Stomach (tissue), 9 donors: ENCODE results near the gene RDX. TPM values are rescaled to one million over a fixed set of nuclear protein-coding genes. Genes with fewer than 3 reads are reported as not detected.

Experiments
- DNase-seq, 2 donors: peaks; one replicate each; pipeline versions ENCODE4 v3.0.0 to v3.0.0-alpha.2; 2013 to 2019
- H3K27ac ChIP-seq, 5 donors: fragments of 200-600 bp in 4 of 5; sonication (generic) in 4 of 5; one replicate each; pipeline ENCODE4 v1.5.1; 2013 to 2019; ENCODE audit warnings: mild to moderate bottlenecking in 1 of 5, moderate library complexity in 1 of 5
- H3K27me3 ChIP-seq, 3 donors: fragments of 200-600 bp; sonication (generic); one replicate each; pipeline ENCODE4 v1.5.1; 2017 to 2019; ENCODE audit warnings: mixed run types in 1 of 3
- H3K36me3 ChIP-seq, 4 donors: fragments of 200-600 bp; sonication (generic); 1 replicate in 3 of 4; 2 replicates in 1 of 4; pipeline ENCODE4 v1.5.1; 2016 to 2019
- H3K4me1 ChIP-seq, 4 donors: fragments of 200-600 bp; sonication (generic); one replicate each; pipeline ENCODE4 v1.5.1; 2016 to 2019
- H3K4me3 ChIP-seq, 4 donors: fragments of 200-600 bp; sonication (generic) in 3 of 4; one replicate each; pipeline ENCODE4 v1.5.1; 2016 to 2019; ENCODE audit warnings: mild to moderate bottlenecking in 1 of 4
- H3K9me3 ChIP-seq, 4 donors: fragments of 200-600 bp; sonication (generic); one replicate each; pipeline ENCODE4 v1.5.1; 2016 to 2019
- CTCF ChIP-seq, 7 experiments: fragments of 450-650 bp in 4 of 7; fragments of 200-600 bp in 3 of 7; sonication (generic) in 3 of 7; IDR thresholded peaks; one replicate each; pipeline ENCODE4 v1.5.1; 2016 to 2019; ENCODE audit warnings: antibody characterized with exemption in 7 of 7, control low read depth in 2 of 7, mild to moderate bottlenecking in 1 of 7
- EP300 ChIP-seq: sonication (generic); formaldehyde crosslinking; IDR thresholded peaks from one replicate; pipeline ENCODE4 v1.6.1; 2017; ENCODE audit warnings: antibody characterized with exemption
- POLR2A ChIP-seq, 4 donors: fragments of 450-650 bp; IDR thresholded peaks; one replicate each; pipeline ENCODE4 v1.6.1; 2016; ENCODE audit warnings: antibody characterized with exemption in 4 of 4, control low read depth in 2 of 4, mild to moderate bottlenecking in 1 of 4, moderate library complexity in 1 of 4
- POLR2AphosphoS5 ChIP-seq, 3 donors: sonication (generic); formaldehyde crosslinking; IDR thresholded peaks; one replicate each; pipeline ENCODE4 v1.6.1; 2016; ENCODE audit warnings: antibody characterized with exemption in 3 of 3
- WGBS, 5 donors: extraction: QIAGEN DNeasy Blood & Tissue Kit in 3 of 5; methylation state at CpG; one replicate each; pipeline versions ENCODE4 v1.1.5 to v1.1.7; 2013 to 2018; 5-methylcytosine and 5-hydroxymethylcytosine counted together
- intact Hi-C: fragments of 100-400 bp; cut with DNase I; formaldehyde crosslinking; loops from one replicate; pipeline ENCODE4 v1.15.1; 2023; ENCODE audit warnings: low total_unique reads
- polyA plus RNA-seq, 3 donors: library from polyadenylated mRNA; stranded (reverse); fragments of 200-250 nt; gene quantifications; one replicate each; pipeline ENCODE4 v1.2.3, GENCODE V29; 2013
- total RNA-seq, 5 donors: library from RNA; depleted of rRNA; stranded (reverse); fragments of >200 nt; gene quantifications; one replicate each; pipeline versions ENCODE4 v1.1.0 to v1.2.3, GENCODE V29; 2014 to 2016
- donor health status: healthy with polysubstance abuse.
- donor health status: Bipolar disorder and iron deficiency.
- donor health status: healthy.

The RDX gene
- total and polyA plus RNA-seq, 8 donors = 18.1 to 426 (median 55.4) TPM

GRCh38 chr11:110177086-110177456 lies 119.3 kb downstream of the RDX start:
- H3K27ac ChIP-seq = no peak overlapping the region
- no peaks in the 10 kb centered on the region for H3K9me3 ChIP-seq
- WGBS, 5 donors = 65 to 88% (median 82%) methylated on average over 6 to 7 of the region's 7 CpGs
- H3K4me3 ChIP-seq = no peak overlapping the region
- peaks cover 0 to 13% (median 6%) of the 10 kb centered on the region in 4 donors for H3K4me1 ChIP-seq
- TF ChIP-seq POLR2A (IDR thresholded peaks at IDR 0.05) (no peak), CTCF (IDR thresholded peaks at IDR 0.05) (no peak), POLR2AphosphoS5 (IDR thresholded peaks at IDR 0.05) (no peak), EP300 (no peak)
- no peak for DNase-seq
- no peaks in the 10 kb centered on the region for H3K27me3 ChIP-seq
- intact Hi-C loops = no loop called here
- no peaks in the 10 kb centered on the region for H3K36me3 ChIP-seq

- 81 to 88% (median 85%) methylated on average over 10 to 12 of the region's 12 CpGs for WGBS, 5 donors
- DNase-seq = no peak
- Histone ChIP-seq H3K27me3 (no peaks in the 10 kb centered on the region), H3K4me3 (no peak overlapping the region), H3K27ac (no peak overlapping the region), H3K36me3 (no peaks in the 10 kb centered on the region), H3K9me3 (no peaks in the 10 kb centered on the region), H3K4me1 (peaks cover 0 to 13% (median 6%) of the 10 kb centered on the region in 4 donors)
- TF ChIP-seq POLR2AphosphoS5 (IDR thresholded peaks at IDR 0.05) = peak in 1 of 3 donors; percentile 38
- no peak for TF ChIP-seq POLR2A (IDR thresholded peaks at IDR 0.05)
- TF ChIP-seq EP300 = no peak
- TF ChIP-seq CTCF (IDR thresholded peaks at IDR 0.05) = no peak
- intact Hi-C loops = no loop called here
Observed at GRCh38 chr11:110176366-110177085, 119.9 kb downstream of the RDX start.

GRCh38 chr11:110174645-110175310 lies 121.6 kb downstream of the RDX start:
- no peaks in the 10 kb centered on the region for H3K36me3 ChIP-seq
- no peaks in the 10 kb centered on the region for H3K27me3 ChIP-seq
- WGBS, 5 donors = 63 to 71% (median 68%) methylated on average over 6 of the region's 6 CpGs
- H3K4me1 ChIP-seq = peaks cover 0 to 13% (median 6%) of the 10 kb centered on the region in 4 donors
- TF ChIP-seq CTCF (IDR thresholded peaks at IDR 0.05) (no peak), POLR2AphosphoS5 (IDR thresholded peaks at IDR 0.05) (no peak), POLR2A (IDR thresholded peaks at IDR 0.05) (no peak), EP300 (no peak)
- H3K27ac ChIP-seq = no peak overlapping the region
- intact Hi-C loops = no loop called here
- DNase-seq = no peak
- H3K9me3 ChIP-seq = no peaks in the 10 kb centered on the region
- H3K4me3 ChIP-seq = no peak overlapping the region

- peak; percentile 65 to 86 for DNase-seq
- intact Hi-C loops = no loop called here
- Histone ChIP-seq H3K27me3 (no peaks in the 10 kb centered on the region), H3K27ac (no peak overlapping the region), H3K4me1 (peaks cover 0 to 13% (median 6%) of the 10 kb centered on the region in 4 donors), H3K36me3 (no peaks in the 10 kb centered on the region), H3K4me3 (no peak overlapping the region), H3K9me3 (no peaks in the 10 kb centered on the region)
- TF ChIP-seq EP300 (no peak), CTCF (IDR thresholded peaks at IDR 0.05) (peak in 5 of 7 experiments; percentile 29 to 75 (median 65))
- whole genome bisulfite sequencing, 5 donors = 8 to 15% (median 12%) methylated on average over 14 of the region's 14 CpGs
Observed at GRCh38 chr11:110173811-110174644, 122.4 kb downstream of the RDX start.
